ENCODE data around the gene SARDH. TPM values are rescaled to one million over a fixed set of nuclear protein-coding genes. Genes with fewer than 3 reads are reported as not detected.
"Not testable (repeated sequence)": the region's sequence is repeated elsewhere in the genome, so short reads cannot be mapped to it uniquely, and the experiment has no call there.

The SARDH gene
- total RNA-seq, 1 donor from 2014 or later = 1.2 TPM

GRCh38 chr9:133754187-133754586 is 16.0 kb upstream of the SARDH start:
- peaks cover 14% of the 10 kb centered on the region for H3K9me3 Mint-ChIP-seq (ENCODE audit: low read depth)
- H3K36me3 Mint-ChIP-seq (ENCODE audit: low read depth) = peaks cover 7% of the 10 kb centered on the region
- no peak for DNase-seq (ENCODE audit: low spot score)
- no peak overlapping the region for H3K4me3 Mint-ChIP-seq (ENCODE audit: unreplicated experiment)
- no peaks in the 10 kb centered on the region for H3K4me1 Mint-ChIP-seq (ENCODE audit: low read depth)
- no peak overlapping the region for H3K27ac Mint-ChIP-seq (ENCODE audit: unreplicated experiment)
- TF ChIP-seq CTCF (IDR thresholded peaks at IDR 0.05) = no peak
- H3K27me3 Mint-ChIP-seq (ENCODE audit: low read depth) = peaks cover 12% of the 10 kb centered on the region

GRCh38 chr9:133752739-133753446 is 14.7 kb upstream of the SARDH start:
- Mint-ChIP-seq H3K27me3 (ENCODE audit: low read depth) (peaks cover 19% of the 10 kb centered on the region), H3K27ac (ENCODE audit: unreplicated experiment) (no peak overlapping the region), H3K4me1 (ENCODE audit: low read depth) (no peaks in the 10 kb centered on the region), H3K36me3 (ENCODE audit: low read depth) (peaks cover 8% of the 10 kb centered on the region), H3K9me3 (ENCODE audit: low read depth) (peaks cover 22% of the 10 kb centered on the region), H3K4me3 (ENCODE audit: unreplicated experiment) (no peak overlapping the region)
- no peak for DNase-seq (ENCODE audit: low spot score)
- TF ChIP-seq CTCF (IDR thresholded peaks at IDR 0.05) = no peak

GRCh38 chr9:133750982-133751649 is 13.0 kb upstream of the SARDH start:
- peaks cover 28% of the 10 kb centered on the region for H3K27me3 Mint-ChIP-seq (ENCODE audit: low read depth)
- H3K4me3 Mint-ChIP-seq (ENCODE audit: unreplicated experiment) = no peak overlapping the region
- no peak overlapping the region for H3K27ac Mint-ChIP-seq (ENCODE audit: unreplicated experiment)
- TF ChIP-seq CTCF (IDR thresholded peaks at IDR 0.05) = no peak
- H3K4me1 Mint-ChIP-seq (ENCODE audit: low read depth) = no peaks in the 10 kb centered on the region
- H3K36me3 Mint-ChIP-seq (ENCODE audit: low read depth) = peaks cover 6% of the 10 kb centered on the region
- peaks cover 30% of the 10 kb centered on the region for H3K9me3 Mint-ChIP-seq (ENCODE audit: low read depth)
- DNase-seq (ENCODE audit: low spot score) = no peak

- Mint-ChIP-seq H3K27ac (ENCODE audit: unreplicated experiment) (no peak overlapping the region), H3K36me3 (ENCODE audit: low read depth) (peaks cover 4% of the 10 kb centered on the region), H3K4me3 (ENCODE audit: unreplicated experiment) (no peak overlapping the region), H3K4me1 (ENCODE audit: low read depth) (no peaks in the 10 kb centered on the region), H3K27me3 (ENCODE audit: low read depth) (peaks cover 36% of the 10 kb centered on the region), H3K9me3 (ENCODE audit: low read depth) (peaks cover 30% of the 10 kb centered on the region)
- DNase-seq (ENCODE audit: low spot score) = no peak
- TF ChIP-seq CTCF (IDR thresholded peaks at IDR 0.05) = no peak
Measured at GRCh38 chr9:133747309-133747708, 9.2 kb upstream of the SARDH start.

GRCh38 chr9:133744528-133744927 is 6.4 kb upstream of the SARDH start:
- not testable (repeated sequence) for H3K27ac Mint-ChIP-seq (ENCODE audit: unreplicated experiment); H3K4me1 Mint-ChIP-seq (ENCODE audit: low read depth); H3K36me3 Mint-ChIP-seq (ENCODE audit: low read depth); H3K4me3 Mint-ChIP-seq (ENCODE audit: unreplicated experiment); DNase-seq (ENCODE audit: low spot score)
- peaks cover 18% of the 10 kb centered on the region for H3K9me3 Mint-ChIP-seq (ENCODE audit: low read depth)
- H3K27me3 Mint-ChIP-seq (ENCODE audit: low read depth) = peaks cover 32% of the 10 kb centered on the region

All from chondrocyte (in vitro differentiated cells).